Stimulated activated naive CD8-positive, alpha-beta T cell treated with anti-CD3 and anti-CD28 coated beads, Interleukin-15, amount 100 ng/mL, for 72 hours (primary cell): ENCODE measurements around the gene DHX29.
A peak's percentile ranks its signal among the peaks of the same experiment; 100 is the strongest.
"Not testable (repeated sequence)": the region's sequence is repeated elsewhere in the genome, so short reads cannot be mapped to it uniquely, and the experiment has no call there.

Experiments
- ATAC-seq: fragments of 150-1000 bp; cut with Tn5 transposase; 2 replicates; pipeline ENCODE4 v1.10.0; 2021; ENCODE audit warnings: mild to moderate bottlenecking, moderate library complexity
- DNase-seq, 2 donors: peaks; one replicate each; pipeline ENCODE4 v3.0.0; 2021 to 2022
- H3K27ac Mint-ChIP-seq, 2 donors: one replicate each; pipeline ENCODE4 v1.8.0; 2022; ENCODE audit warnings: mild to moderate bottlenecking in 2 of 2, mixed read lengths in 2 of 2, moderate library complexity in 2 of 2
- H3K27me3 Mint-ChIP-seq: one replicate; pipeline ENCODE4 v1.8.0; 2022; ENCODE audit warnings: mixed read lengths
- H3K4me1 Mint-ChIP-seq: one replicate; pipeline ENCODE4 v1.8.0; 2022; ENCODE audit warnings: mild to moderate bottlenecking, mixed read lengths
- H3K4me3 Mint-ChIP-seq, 2 donors: one replicate each; pipeline ENCODE4 v1.8.0; 2022; ENCODE audit warnings: mild to moderate bottlenecking in 2 of 2, mixed read lengths in 2 of 2, moderate library complexity in 1 of 2
- H3K9me3 Mint-ChIP-seq, 2 donors: one replicate each; pipeline ENCODE4 v1.8.0; 2022; ENCODE audit warnings: mixed read lengths in 2 of 2

DHX29 gene

DNA sequence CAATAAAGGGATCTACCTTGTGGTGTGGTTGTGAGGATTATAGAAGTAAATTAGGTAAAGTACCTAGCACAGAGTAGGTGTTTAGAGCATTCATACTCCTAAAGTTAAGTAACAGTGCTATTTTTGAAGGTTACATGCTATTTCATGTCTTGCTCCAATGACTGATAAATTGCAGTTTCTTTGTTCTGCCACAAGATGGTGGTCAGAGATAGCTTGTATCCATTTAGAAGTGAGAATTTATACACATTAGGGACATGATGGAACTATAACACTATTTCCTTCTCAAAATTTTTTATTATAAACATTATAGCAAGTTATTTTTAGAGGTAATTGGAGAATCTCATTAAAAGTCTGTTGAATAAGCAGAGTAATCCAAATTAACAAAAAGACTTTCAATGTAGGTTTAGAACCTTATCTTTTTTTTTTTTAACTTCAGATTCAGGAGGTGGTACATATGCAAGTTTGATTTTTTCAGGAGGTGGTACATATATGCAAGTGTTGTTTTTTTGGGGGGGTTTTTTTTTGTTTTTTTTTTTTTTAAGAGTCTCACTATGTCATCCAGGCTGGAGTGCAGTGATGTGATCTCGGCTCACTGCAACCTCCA lies 17.4 kb upstream of the DHX29 start:
- Mint-ChIP-seq H3K9me3 (no peaks in the 10 kb centered on the region), H3K4me1 (peaks cover 14% of the 10 kb centered on the region), H3K27ac (peak overlapping the region in 1 of 2 donors; percentile 78), H3K4me3 (no peak overlapping the region), H3K27me3 (no peaks in the 10 kb centered on the region)
- no peak for DNase-seq
- peak; percentile 71 for ATAC-seq

DNA sequence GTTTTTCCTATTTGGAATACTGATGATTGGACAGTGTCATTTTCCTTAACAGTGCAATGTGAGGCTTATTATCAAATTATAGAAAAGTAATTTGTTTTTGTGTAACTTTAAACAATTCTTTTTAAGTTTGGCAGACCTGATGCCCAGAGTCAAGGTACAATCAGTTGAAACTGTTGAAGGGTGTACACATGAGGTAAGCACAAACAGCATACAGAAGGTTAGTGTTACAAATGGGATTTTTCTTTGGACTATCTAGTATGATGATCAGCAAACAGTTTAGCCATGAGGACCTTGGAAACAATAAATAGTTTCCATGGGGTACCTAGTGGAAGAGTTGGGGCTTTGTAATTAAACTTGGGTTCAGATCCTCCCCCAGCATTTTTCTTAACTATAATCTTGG lies 16.5 kb upstream of the DHX29 start:
- Mint-ChIP-seq H3K4me3 (no peak overlapping the region), H3K4me1 (peaks cover 16% of the 10 kb centered on the region), H3K27ac (no peak overlapping the region), H3K9me3 (no peaks in the 10 kb centered on the region), H3K27me3 (no peaks in the 10 kb centered on the region)
- ATAC-seq (no peak), DNase-seq (no peak)

- Mint-ChIP-seq H3K4me3 (no peak overlapping the region), H3K27me3 (no peaks in the 10 kb centered on the region), H3K27ac (no peak overlapping the region), H3K4me1 (peaks cover 24% of the 10 kb centered on the region), H3K9me3 (peaks cover 6 to 16% of the 10 kb centered on the region in 2 donors)
- ATAC-seq (no peak), DNase-seq (no peak)
Measured at GRCh38 chr5:55320571-55320970, 13.1 kb upstream of the DHX29 start.

- Mint-ChIP-seq H3K27me3 (no peaks in the 10 kb centered on the region), H3K27ac (no peak overlapping the region), H3K4me3 (no peak overlapping the region), H3K9me3 (peaks cover 6 to 16% of the 10 kb centered on the region in 2 donors), H3K4me1 (peaks cover 30% of the 10 kb centered on the region)
- ATAC-seq, result no peak
- no peak for DNase-seq
Measured at GRCh38 chr5:55319491-55319890, 12.0 kb upstream of the DHX29 start.

DNA sequence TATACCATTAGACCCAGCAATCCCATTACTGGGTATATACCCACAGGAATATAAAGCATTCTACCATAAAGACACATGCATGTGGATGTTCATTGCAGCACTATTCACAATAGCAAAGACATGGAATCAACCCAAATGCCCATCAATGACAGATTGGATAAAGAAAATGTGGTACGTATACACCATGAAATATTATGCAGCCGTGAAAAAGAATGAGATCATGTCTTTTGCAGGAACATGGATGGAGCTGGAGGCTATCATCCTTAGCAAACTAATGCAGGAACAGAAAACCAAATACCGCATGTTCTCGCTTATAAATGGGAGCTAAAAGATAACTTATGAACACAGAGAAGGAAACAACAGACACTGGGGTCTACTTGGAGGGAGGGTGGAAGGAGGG lies 10.7 kb upstream of the DHX29 start:
- H3K4me3 Mint-ChIP-seq, H3K27ac Mint-ChIP-seq, ATAC-seq, DNase-seq, H3K27me3 Mint-ChIP-seq: not testable (repeated sequence)
- Mint-ChIP-seq H3K9me3 (peaks cover 6 to 16% of the 10 kb centered on the region in 2 donors), H3K4me1 (peaks cover 42% of the 10 kb centered on the region)

- Mint-ChIP-seq H3K27ac (no peak overlapping the region), H3K9me3 (peaks cover 6 to 16% of the 10 kb centered on the region in 2 donors), H3K4me3 (no peak overlapping the region), H3K27me3 (no peaks in the 10 kb centered on the region), H3K4me1 (peaks cover 45% of the 10 kb centered on the region)
- no peak for DNase-seq
- ATAC-seq, result no peak
Measured at GRCh38 chr5:55316837-55317236, 9.3 kb upstream of the DHX29 start.

- H3K4me1 Mint-ChIP-seq, result peaks cover 50% of the 10 kb centered on the region
- no peaks in the 10 kb centered on the region for H3K27me3 Mint-ChIP-seq
- no peak for ATAC-seq
- H3K4me3 Mint-ChIP-seq, result no peak overlapping the region
- H3K27ac Mint-ChIP-seq, result no peak overlapping the region
- peaks cover 6 to 16% of the 10 kb centered on the region in 2 donors for H3K9me3 Mint-ChIP-seq
- no peak for DNase-seq
Measured at GRCh38 chr5:55316289-55316688, 8.8 kb upstream of the DHX29 start.

GRCh38 chr5:55313870-55314617 lies 6.5 kb upstream of the DHX29 start:
- no peak for ATAC-seq
- Mint-ChIP-seq H3K27ac (no peak overlapping the region), H3K27me3 (no peaks in the 10 kb centered on the region), H3K4me1 (peaks cover 46% of the 10 kb centered on the region), H3K4me3 (peak overlapping the region in 1 of 2 donors; percentile 17), H3K9me3 (peaks cover 6 to 16% of the 10 kb centered on the region in 2 donors)
- DNase-seq, result no peak

GRCh38 chr5:55308254-55308836 lies 851 bp upstream of the DHX29 start:
- Mint-ChIP-seq H3K27ac (no peak overlapping the region), H3K27me3 (no peaks in the 10 kb centered on the region), H3K4me1 (peaks cover 19% of the 10 kb centered on the region), H3K9me3 (peaks cover 0 to 6% of the 10 kb centered on the region in 2 donors), H3K4me3 (no peak overlapping the region)
- ATAC-seq (peak; percentile 37), DNase-seq (no peak)

- no peak overlapping the region for H3K27ac Mint-ChIP-seq
- no peak overlapping the region for H3K4me3 Mint-ChIP-seq
- peaks cover 0 to 8% of the 10 kb centered on the region in 2 donors for H3K9me3 Mint-ChIP-seq
- DNase-seq, result no peak
- peaks cover 18% of the 10 kb centered on the region for H3K4me1 Mint-ChIP-seq
- no peaks in the 10 kb centered on the region for H3K27me3 Mint-ChIP-seq
- ATAC-seq, result no peak
Measured at GRCh38 chr5:55306641-55307382, 682 bp downstream of the DHX29 start.

- no peak overlapping the region for H3K27ac Mint-ChIP-seq
- H3K27me3 Mint-ChIP-seq, result no peaks in the 10 kb centered on the region
- ATAC-seq (no peak), DNase-seq (no peak)
- H3K4me3 Mint-ChIP-seq, result no peak overlapping the region
- peaks cover 0 to 8% of the 10 kb centered on the region in 2 donors for H3K9me3 Mint-ChIP-seq
- H3K4me1 Mint-ChIP-seq, result peaks cover 10% of the 10 kb centered on the region
Measured at GRCh38 chr5:55305345-55305744, 2.1 kb downstream of the DHX29 start.

DNA sequence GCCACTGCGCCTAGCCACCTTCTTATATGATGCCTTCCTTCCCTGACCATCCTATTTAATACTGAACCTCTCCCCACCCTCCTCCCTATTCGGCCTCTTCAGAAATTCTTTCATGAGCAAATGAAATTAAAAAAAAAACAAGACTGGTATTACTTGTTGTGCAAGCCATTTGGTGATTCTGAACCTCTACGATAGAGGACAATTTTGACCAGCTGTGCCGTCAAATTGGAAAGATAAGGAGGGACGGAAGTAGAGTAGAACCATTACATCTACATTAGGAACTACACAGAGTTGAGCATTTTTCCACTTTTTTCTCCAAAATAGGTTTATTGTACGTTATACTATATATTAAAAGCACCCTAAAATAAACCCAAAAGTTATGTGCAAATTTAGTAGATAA lies 2.9 kb downstream of the DHX29 start:
- Mint-ChIP-seq H3K4me3 (no peak overlapping the region), H3K9me3 (peaks cover 0 to 8% of the 10 kb centered on the region in 2 donors), H3K4me1 (peaks cover 10% of the 10 kb centered on the region), H3K27ac (no peak overlapping the region), H3K27me3 (no peaks in the 10 kb centered on the region)
- ATAC-seq (no peak), DNase-seq (no peak)

DNA sequence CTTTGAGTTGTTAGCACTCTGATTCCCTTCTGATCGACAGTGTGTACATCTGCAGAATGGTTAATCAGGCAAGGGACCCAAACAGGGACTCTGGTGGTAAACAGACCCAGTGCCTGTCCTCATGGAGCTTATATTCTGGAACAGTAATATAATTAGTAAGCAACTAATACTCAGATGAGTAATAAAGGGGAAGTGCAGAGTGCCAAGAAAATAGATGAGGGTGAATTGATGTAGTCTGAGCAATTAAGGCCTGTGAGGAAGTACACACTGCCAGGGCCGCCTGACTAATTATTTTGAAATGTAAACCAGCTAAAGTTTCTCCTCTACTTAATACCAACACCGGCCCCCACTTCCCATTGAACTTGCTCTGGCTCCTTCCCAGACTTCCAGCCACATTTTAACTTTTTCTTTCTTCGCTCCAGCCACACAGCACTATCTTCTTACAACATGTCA lies 4.2 kb downstream of the DHX29 start:
- ATAC-seq, result no peak
- H3K4me3 Mint-ChIP-seq, result no peak overlapping the region
- no peak for DNase-seq
- peaks cover 10% of the 10 kb centered on the region for H3K4me1 Mint-ChIP-seq
- H3K27ac Mint-ChIP-seq, result no peak overlapping the region
- H3K27me3 Mint-ChIP-seq, result no peaks in the 10 kb centered on the region
- peaks cover 0 to 8% of the 10 kb centered on the region in 2 donors for H3K9me3 Mint-ChIP-seq

- ATAC-seq (no peak), DNase-seq (no peak)
- H3K4me3 Mint-ChIP-seq, result no peak overlapping the region
- H3K27ac Mint-ChIP-seq, result no peak overlapping the region
- no peaks in the 10 kb centered on the region for H3K27me3 Mint-ChIP-seq
- H3K9me3 Mint-ChIP-seq, result peaks cover 0 to 8% of the 10 kb centered on the region in 2 donors
- H3K4me1 Mint-ChIP-seq, result peaks cover 10% of the 10 kb centered on the region
Measured at GRCh38 chr5:55300890-55301289, 6.6 kb downstream of the DHX29 start.

DNA sequence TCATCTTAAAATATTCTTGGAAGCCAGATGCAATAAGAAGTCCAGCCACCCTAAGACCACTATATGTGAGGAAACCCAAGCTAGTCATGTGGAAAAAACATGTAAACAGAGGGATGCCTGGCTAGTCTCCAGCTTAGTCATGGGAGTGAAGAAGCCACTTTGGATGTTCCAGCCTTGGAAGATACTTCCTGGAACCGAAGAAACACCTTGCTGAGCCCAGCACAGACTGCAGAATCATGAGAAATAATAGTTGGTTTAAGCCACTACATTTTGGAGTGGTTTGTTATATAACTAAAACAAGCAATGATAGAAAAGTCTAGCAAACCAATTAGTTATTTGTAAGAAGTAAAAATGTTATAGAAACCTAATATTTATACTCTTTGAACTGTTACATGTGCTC lies 12.6 kb downstream of the DHX29 start:
- Mint-ChIP-seq H3K27me3 (no peaks in the 10 kb centered on the region), H3K9me3 (no peaks in the 10 kb centered on the region), H3K4me1 (no peaks in the 10 kb centered on the region), H3K4me3 (no peak overlapping the region), H3K27ac (no peak overlapping the region)
- ATAC-seq, result no peak
- no peak for DNase-seq

- no peaks in the 10 kb centered on the region for H3K27me3 Mint-ChIP-seq
- H3K4me3 Mint-ChIP-seq, result no peak overlapping the region
- H3K9me3 Mint-ChIP-seq, result no peaks in the 10 kb centered on the region
- DNase-seq (no peak), ATAC-seq (no peak)
- no peaks in the 10 kb centered on the region for H3K4me1 Mint-ChIP-seq
- no peak overlapping the region for H3K27ac Mint-ChIP-seq
Measured at GRCh38 chr5:55290991-55291390, 16.5 kb downstream of the DHX29 start.
